Erythroblast (primary cell): ENCODE data around the gene EVA1C.

Source experiments
- GATA1 ChIP-seq: IDR thresholded peaks from 2 replicates; pipeline ENCODE4 v1.6.1; 2011; ENCODE audit warnings: low read depth, mild to moderate bottlenecking, control low read depth, low read length, moderate library complexity
- POLR2A ChIP-seq: IDR thresholded peaks from 2 replicates; pipeline ENCODE4 v1.6.1; 2011; ENCODE audit warnings: mild to moderate bottlenecking, low read length

DNA sequence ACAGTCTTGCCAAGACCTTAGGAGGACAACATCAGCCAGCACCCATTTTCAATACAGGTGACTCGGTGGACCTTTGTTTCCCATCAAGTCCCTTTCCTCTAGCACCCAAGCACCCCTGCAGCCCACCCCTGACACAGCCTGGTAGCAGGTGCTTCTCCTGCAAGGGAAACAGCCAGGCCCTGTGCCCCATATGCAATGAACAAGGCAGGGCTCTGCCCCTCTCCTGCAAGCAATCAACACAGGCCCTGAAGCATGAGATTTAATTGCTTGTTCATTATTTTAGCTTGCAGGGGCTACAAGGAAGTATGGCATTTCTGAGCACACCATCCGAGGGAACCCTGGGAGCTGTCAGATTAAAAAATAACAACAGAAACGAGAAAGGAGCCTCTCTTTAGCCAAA is 137.4 kb downstream of the EVA1C start:
- no peak for TF ChIP-seq POLR2A
- no peak for TF ChIP-seq GATA1
